HCT116 (cell line): ENCODE measurements around the gene FHOD3.

Source experiments
- CTCF ChIP-seq, 3 experiments: fragments of 200-600 bp in 1 of 3; sonication (generic) in 1 of 3; IDR thresholded peaks in 2 of 3; conservative IDR thresholded peaks in 1 of 3; 2 replicates each; pipeline ENCODE4 v1.5.1; 2012 to 2017; ENCODE audit warnings: low read depth in 2 of 3, low read length in 2 of 3, antibody characterized with exemption in 1 of 3, borderline replicate concordance in 1 of 3, control low read depth in 1 of 3, mild to moderate bottlenecking in 1 of 3, mixed read lengths in 1 of 3, mixed run types in 1 of 3, moderate library complexity in 1 of 3; ENCODE audit not compliant: insufficient read depth in 1 of 3
- EZH2 ChIP-seq: fragments of 200-600 bp; sonication (generic); IDR thresholded peaks from 2 replicates; pipeline ENCODE4 v1.6.1; 2017; ENCODE audit warnings: antibody characterized with exemption, mixed run types
- POLR2AphosphoS5 ChIP-seq: IDR thresholded peaks from 2 replicates; pipeline ENCODE4 v1.6.1; 2011; ENCODE audit warnings: mild to moderate bottlenecking, low read depth, low read length, moderate library complexity
- RAD21 ChIP-seq: IDR thresholded peaks from 2 replicates; pipeline ENCODE4 v1.6.1; 2012; ENCODE audit warnings: low read depth, mild to moderate bottlenecking
- SIN3A ChIP-seq: IDR thresholded peaks from 2 replicates; pipeline ENCODE4 v1.6.1; 2012; ENCODE audit warnings: low read depth
- ZFX ChIP-seq: fragments of 450-650 bp; IDR thresholded peaks from 2 replicates; pipeline ENCODE4 v1.6.1; 2017
- ZNF274 ChIP-seq: fragments of 200-500 bp; sonication (Bioruptor generic); IDR thresholded peaks from 2 replicates; pipeline ENCODE4 v1.6.1; 2014; ENCODE audit warnings: mild to moderate bottlenecking, low read depth, low read length, inconsistent platforms

- no peak for TF ChIP-seq RAD21
- TF ChIP-seq SIN3A = no peak
- no peak for TF ChIP-seq CTCF (IDR thresholded peaks at IDR 0.05 in 2 of 3, conservative IDR thresholded peaks at IDR 0.05 in 1 of 3; ENCODE audit: borderline replicate concordance in 1 of 3, insufficient read depth in 1 of 3, low read depth in 2 of 3, low read length in 2 of 3)
- no peak for TF ChIP-seq ZNF274
- TF ChIP-seq EZH2 = no peak
- TF ChIP-seq ZFX = no peak
- TF ChIP-seq POLR2AphosphoS5 = no peak
Measured at GRCh38 chr18:36389027-36389426, 91.5 kb downstream of the FHOD3 start.
